ENCODE measurements around the gene DNPEP. TPM values are rescaled to one million over a fixed set of nuclear protein-coding genes. Genes with fewer than 3 reads are reported as not detected.
A peak's percentile ranks its signal among the peaks of the same experiment; 100 is the strongest.

DNPEP gene
- total and polyA plus RNA-seq, 2 donors from 2014 or later, result 53.3 to 71.0 TPM

- TF ChIP-seq, protein P1, sequence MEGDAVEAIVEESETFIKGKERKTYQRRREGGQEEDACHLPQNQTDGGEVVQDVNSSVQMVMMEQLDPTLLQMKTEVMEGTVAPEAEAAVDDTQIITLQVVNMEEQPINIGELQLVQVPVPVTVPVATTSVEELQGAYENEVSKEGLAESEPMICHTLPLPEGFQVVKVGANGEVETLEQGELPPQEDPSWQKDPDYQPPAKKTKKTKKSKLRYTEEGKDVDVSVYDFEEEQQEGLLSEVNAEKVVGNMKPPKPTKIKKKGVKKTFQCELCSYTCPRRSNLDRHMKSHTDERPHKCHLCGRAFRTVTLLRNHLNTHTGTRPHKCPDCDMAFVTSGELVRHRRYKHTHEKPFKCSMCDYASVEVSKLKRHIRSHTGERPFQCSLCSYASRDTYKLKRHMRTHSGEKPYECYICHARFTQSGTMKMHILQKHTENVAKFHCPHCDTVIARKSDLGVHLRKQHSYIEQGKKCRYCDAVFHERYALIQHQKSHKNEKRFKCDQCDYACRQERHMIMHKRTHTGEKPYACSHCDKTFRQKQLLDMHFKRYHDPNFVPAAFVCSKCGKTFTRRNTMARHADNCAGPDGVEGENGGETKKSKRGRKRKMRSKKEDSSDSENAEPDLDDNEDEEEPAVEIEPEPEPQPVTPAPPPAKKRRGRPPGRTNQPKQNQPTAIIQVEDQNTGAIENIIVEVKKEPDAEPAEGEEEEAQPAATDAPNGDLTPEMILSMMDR (IDR thresholded peaks at IDR 0.05; ENCODE audit: borderline replicate concordance, extremely low read depth, insufficient read depth), result no peak
- FAIRE-seq, result no peak
- Histone ChIP-seq H3K9ac (ENCODE audit: low read length in 3 of 3) (no peak overlapping the region), H3K27me3 (ENCODE audit: control insufficient read depth, insufficient read depth, low read length) (peaks cover 13% of the 10 kb centered on the region), H3K27ac (ENCODE audit: low read depth in 2 of 2, low read length in 2 of 2) (no peak overlapping the region), H3K9me3 (ENCODE audit: control insufficient read depth in 2 of 3, insufficient read depth in 1 of 3, low read length in 3 of 3) (no peaks in the 10 kb centered on the region), H3K4me3 (ENCODE audit: low read length in 3 of 3) (no peak overlapping the region), H3K4me1 (ENCODE audit: control insufficient read depth in 2 of 3, insufficient read depth in 2 of 3, low read depth in 1 of 3, low read length in 3 of 3) (peaks cover 0 to under 1% (median 0%) of the 10 kb centered on the region in 3 donors), H3K36me3 (ENCODE audit: control insufficient read depth in 2 of 3, insufficient read depth in 3 of 3, low read length in 3 of 3) (no peaks in the 10 kb centered on the region)
- DNase-seq, result no peak
- intact Hi-C loops (cut with DNase I), result no loop called here
Measured at GRCh38 chr2:219353129-219353528, 34.6 kb downstream of the DNPEP start.

DNA sequence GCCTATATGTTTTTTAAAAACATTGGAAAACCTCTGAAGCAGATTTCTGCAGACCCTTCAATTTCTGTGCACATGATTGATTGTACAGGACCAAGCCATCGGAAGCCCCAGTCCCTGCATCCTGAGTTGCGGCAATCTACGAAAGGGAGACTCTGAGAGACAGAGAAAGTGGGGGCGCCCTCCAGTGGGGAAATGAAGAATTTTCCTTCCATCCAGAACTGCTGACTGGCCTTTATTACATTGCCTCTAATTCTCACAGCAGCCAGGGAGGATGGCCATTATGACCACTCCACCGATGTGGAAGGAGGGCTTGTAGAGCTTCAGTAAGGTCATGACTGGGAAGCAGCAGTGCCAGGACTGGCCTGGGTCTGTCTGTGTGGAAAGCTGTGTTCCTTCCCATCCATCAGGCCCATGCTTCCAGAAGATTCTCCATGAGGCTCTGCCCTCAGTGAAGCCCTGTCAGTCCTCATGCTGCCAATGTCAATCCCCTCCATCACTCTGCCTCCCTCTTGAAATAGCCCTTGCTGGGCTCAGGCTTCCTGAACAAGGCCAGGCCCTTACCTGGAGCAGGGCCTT, 35.2 kb downstream of the DNPEP start:
- no peaks in the 10 kb centered on the region for H3K9me3 ChIP-seq (ENCODE audit: control insufficient read depth in 2 of 3, insufficient read depth in 1 of 3, low read length in 3 of 3)

GRCh38 chr2:219350710-219351221, 36.9 kb downstream of the DNPEP start:
- DNase-seq (no peak), FAIRE-seq (no peak)
- H3K36me3 ChIP-seq (ENCODE audit: control insufficient read depth in 2 of 3, insufficient read depth in 3 of 3, low read length in 3 of 3), result no peaks in the 10 kb centered on the region
- H3K27ac ChIP-seq (ENCODE audit: low read depth in 2 of 2, low read length in 2 of 2), result no peak overlapping the region
- H3K9me3 ChIP-seq (ENCODE audit: control insufficient read depth in 2 of 3, insufficient read depth in 1 of 3, low read length in 3 of 3), result no peaks in the 10 kb centered on the region
- H3K4me1 ChIP-seq (ENCODE audit: control insufficient read depth in 2 of 3, insufficient read depth in 2 of 3, low read depth in 1 of 3, low read length in 3 of 3), result no peaks in the 10 kb centered on the region
- TF ChIP-seq, protein P1 (IDR thresholded peaks at IDR 0.05; ENCODE audit: borderline replicate concordance, extremely low read depth, insufficient read depth), result no peak
- no peak overlapping the region for H3K4me3 ChIP-seq (ENCODE audit: low read length in 3 of 3)
- intact Hi-C loops (cut with DNase I), result no loop called here
- H3K9ac ChIP-seq (ENCODE audit: low read length in 3 of 3), result no peak overlapping the region
- H3K27me3 ChIP-seq (ENCODE audit: control insufficient read depth, insufficient read depth, low read length), result no peaks in the 10 kb centered on the region

More for the DNA sequence above, 35.2 kb downstream of the DNPEP start:
- FAIRE-seq (no peak), DNase-seq (peak in 4 of 5 donors; percentile 52 to 58 (median 56))
- Histone ChIP-seq H3K9ac (ENCODE audit: low read length in 3 of 3) (no peak overlapping the region), H3K4me1 (ENCODE audit: control insufficient read depth in 2 of 3, insufficient read depth in 2 of 3, low read depth in 1 of 3, low read length in 3 of 3) (no peaks in the 10 kb centered on the region), H3K4me3 (ENCODE audit: low read length in 3 of 3) (no peak overlapping the region), H3K36me3 (ENCODE audit: control insufficient read depth in 2 of 3, insufficient read depth in 3 of 3, low read length in 3 of 3) (no peaks in the 10 kb centered on the region), H3K27me3 (ENCODE audit: control insufficient read depth, insufficient read depth, low read length) (peaks cover 10% of the 10 kb centered on the region), H3K27ac (ENCODE audit: low read depth in 2 of 2, low read length in 2 of 2) (no peak overlapping the region)
- TF ChIP-seq, protein P1 (IDR thresholded peaks at IDR 0.05; ENCODE audit: borderline replicate concordance, extremely low read depth, insufficient read depth), result peak; percentile 57
- intact Hi-C loops (cut with DNase I), result no loop called here

Data from kidney (tissue), 14 donors.